ENCODE data around the gene EFCAB14. TPM values are rescaled to one million over a fixed set of nuclear protein-coding genes. Genes with fewer than 3 reads are reported as not detected.

The EFCAB14 gene
- polyA plus RNA-seq, 1 donor (not counting 4 experiments of a cell fraction or from before 2014, with no cell fraction given) = 61.8 TPM

DNA sequence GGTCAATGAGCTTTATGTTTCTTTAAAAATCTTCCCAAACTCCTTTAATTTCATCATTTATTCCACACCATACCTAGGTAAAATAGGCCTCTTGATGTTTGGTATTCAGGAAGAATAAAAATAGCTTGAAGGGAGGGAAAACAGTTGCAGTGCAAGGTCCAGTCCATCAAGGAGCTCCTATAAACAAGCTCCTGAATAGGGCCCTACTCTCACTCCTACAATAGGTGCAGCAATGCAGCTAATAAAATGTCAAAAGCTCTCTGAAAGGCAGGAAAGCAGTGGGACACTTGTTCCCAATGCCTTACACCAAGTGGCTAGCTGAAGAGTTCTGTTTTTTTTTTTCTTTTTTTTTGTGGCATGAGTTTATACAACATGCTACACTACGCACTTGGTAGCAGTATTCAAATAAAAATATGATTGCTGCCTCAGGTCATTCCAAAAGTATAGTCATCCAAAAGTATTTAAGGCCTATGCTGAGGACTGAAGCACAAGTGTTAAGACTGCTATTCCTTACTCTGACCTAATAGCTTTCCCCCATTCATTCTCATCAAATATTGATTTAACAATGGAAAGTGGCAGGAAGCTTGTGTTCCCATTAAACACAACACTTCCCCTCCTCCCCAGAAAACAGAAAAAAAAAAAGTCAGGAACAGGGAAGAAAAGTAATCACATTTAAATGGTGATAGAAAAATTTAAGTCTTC lies 37.4 kb downstream of the EFCAB14 start:
- Histone ChIP-seq H3K27me3 (ENCODE audit: control insufficient read depth, extremely low read depth, insufficient read depth, low read length) (no peaks in the 10 kb centered on the region), H3K36me3 (ENCODE audit: control insufficient read depth in 2 of 2, extremely low read depth in 1 of 2, insufficient read depth in 2 of 2, low read length in 2 of 2) (peaks cover 18 to 31% of the 10 kb centered on the region in 2 experiments), H4K20me1 (ENCODE audit: control insufficient read depth, extremely low read depth, insufficient read depth, low read length) (no peaks in the 10 kb centered on the region), H3K27ac (ENCODE audit: control insufficient read depth, insufficient read depth, low read length) (no peak overlapping the region), H2AFZ (ENCODE audit: control insufficient read depth, low read length) (no peak overlapping the region), H3K79me2 (ENCODE audit: control insufficient read depth, insufficient read depth, low read length) (no peaks in the 10 kb centered on the region), H3K4me3 (ENCODE audit: control insufficient read depth in 2 of 3, extremely low read depth in 1 of 3, insufficient read depth in 2 of 3, low read depth in 1 of 3, low read length in 3 of 3) (no peak overlapping the region), H3K9me1 (ENCODE audit: control insufficient read depth, extremely low read depth, insufficient read depth, low read length) (no peaks in the 10 kb centered on the region), H3K9me3 (ENCODE audit: control insufficient read depth, low read depth, low read length) (no peaks in the 10 kb centered on the region), H3K4me1 (ENCODE audit: control insufficient read depth, extremely low read depth, insufficient read depth, low read length) (no peaks in the 10 kb centered on the region), H3K9ac (ENCODE audit: control insufficient read depth, extremely low read depth, insufficient read depth, low read length) (no peak overlapping the region), H3K4me2 (ENCODE audit: control insufficient read depth, extremely low read depth, insufficient read depth, low read depth, low read length) (no peak overlapping the region)
- DNase-seq (ENCODE audit: low read depth, low spot score) (no peak), FAIRE-seq (no peak)
- dilution Hi-C loops (cut with MboI; ENCODE audit: extremely low pct_ligation_motif_present, low sequenced_read_pairs) = no loop called here
- TF ChIP-seq EZH2 (IDR thresholded peaks at IDR 0.05; ENCODE audit: low read length) = no peak
- TF ChIP-seq, protein P1, sequence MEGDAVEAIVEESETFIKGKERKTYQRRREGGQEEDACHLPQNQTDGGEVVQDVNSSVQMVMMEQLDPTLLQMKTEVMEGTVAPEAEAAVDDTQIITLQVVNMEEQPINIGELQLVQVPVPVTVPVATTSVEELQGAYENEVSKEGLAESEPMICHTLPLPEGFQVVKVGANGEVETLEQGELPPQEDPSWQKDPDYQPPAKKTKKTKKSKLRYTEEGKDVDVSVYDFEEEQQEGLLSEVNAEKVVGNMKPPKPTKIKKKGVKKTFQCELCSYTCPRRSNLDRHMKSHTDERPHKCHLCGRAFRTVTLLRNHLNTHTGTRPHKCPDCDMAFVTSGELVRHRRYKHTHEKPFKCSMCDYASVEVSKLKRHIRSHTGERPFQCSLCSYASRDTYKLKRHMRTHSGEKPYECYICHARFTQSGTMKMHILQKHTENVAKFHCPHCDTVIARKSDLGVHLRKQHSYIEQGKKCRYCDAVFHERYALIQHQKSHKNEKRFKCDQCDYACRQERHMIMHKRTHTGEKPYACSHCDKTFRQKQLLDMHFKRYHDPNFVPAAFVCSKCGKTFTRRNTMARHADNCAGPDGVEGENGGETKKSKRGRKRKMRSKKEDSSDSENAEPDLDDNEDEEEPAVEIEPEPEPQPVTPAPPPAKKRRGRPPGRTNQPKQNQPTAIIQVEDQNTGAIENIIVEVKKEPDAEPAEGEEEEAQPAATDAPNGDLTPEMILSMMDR (optimal IDR thresholded peaks at IDR 0.05 in 1 of 3, IDR thresholded peaks at IDR 0.05 in 1 of 3, conservative IDR thresholded peaks at IDR 0.05 in 1 of 3; ENCODE audit: extremely low read depth in 1 of 3, insufficient read depth in 2 of 3, low read length in 3 of 3) = no peak

- no peak for DNase-seq (ENCODE audit: low read depth, low spot score)
- Histone ChIP-seq H3K4me1 (ENCODE audit: control insufficient read depth, extremely low read depth, insufficient read depth, low read length) (no peaks in the 10 kb centered on the region), H3K9ac (ENCODE audit: control insufficient read depth, extremely low read depth, insufficient read depth, low read length) (no peak overlapping the region), H3K36me3 (ENCODE audit: control insufficient read depth in 2 of 2, extremely low read depth in 1 of 2, insufficient read depth in 2 of 2, low read length in 2 of 2) (peaks cover 20 to 36% of the 10 kb centered on the region in 2 experiments), H3K9me3 (ENCODE audit: control insufficient read depth, low read depth, low read length) (no peaks in the 10 kb centered on the region), H3K4me2 (ENCODE audit: control insufficient read depth, extremely low read depth, insufficient read depth, low read depth, low read length) (no peak overlapping the region), H3K27me3 (ENCODE audit: control insufficient read depth, extremely low read depth, insufficient read depth, low read length) (no peaks in the 10 kb centered on the region), H3K9me1 (ENCODE audit: control insufficient read depth, extremely low read depth, insufficient read depth, low read length) (no peaks in the 10 kb centered on the region), H3K27ac (ENCODE audit: control insufficient read depth, insufficient read depth, low read length) (no peak overlapping the region), H3K4me3 (ENCODE audit: control insufficient read depth in 2 of 3, extremely low read depth in 1 of 3, insufficient read depth in 2 of 3, low read depth in 1 of 3, low read length in 3 of 3) (no peak overlapping the region), H4K20me1 (ENCODE audit: control insufficient read depth, extremely low read depth, insufficient read depth, low read length) (no peaks in the 10 kb centered on the region), H3K79me2 (ENCODE audit: control insufficient read depth, insufficient read depth, low read length) (no peaks in the 10 kb centered on the region), H2AFZ (ENCODE audit: control insufficient read depth, low read length) (no peak overlapping the region)
- FAIRE-seq = no peak
- no peak for TF ChIP-seq EZH2 (IDR thresholded peaks at IDR 0.05; ENCODE audit: low read length)
- TF ChIP-seq, protein P1 (optimal IDR thresholded peaks at IDR 0.05 in 1 of 3, IDR thresholded peaks at IDR 0.05 in 1 of 3, conservative IDR thresholded peaks at IDR 0.05 in 1 of 3; ENCODE audit: extremely low read depth in 1 of 3, insufficient read depth in 2 of 3, low read length in 3 of 3) = no peak
- dilution Hi-C loops (cut with MboI; ENCODE audit: extremely low pct_ligation_motif_present, low sequenced_read_pairs) = no loop called here
Measured at GRCh38 chr1:46679789-46680573, 38.9 kb downstream of the EFCAB14 start.

Measured in keratinocyte (primary cell).